ENCODE data around the gene KRTAP5-1.

The KRTAP5-1 gene

DNA sequence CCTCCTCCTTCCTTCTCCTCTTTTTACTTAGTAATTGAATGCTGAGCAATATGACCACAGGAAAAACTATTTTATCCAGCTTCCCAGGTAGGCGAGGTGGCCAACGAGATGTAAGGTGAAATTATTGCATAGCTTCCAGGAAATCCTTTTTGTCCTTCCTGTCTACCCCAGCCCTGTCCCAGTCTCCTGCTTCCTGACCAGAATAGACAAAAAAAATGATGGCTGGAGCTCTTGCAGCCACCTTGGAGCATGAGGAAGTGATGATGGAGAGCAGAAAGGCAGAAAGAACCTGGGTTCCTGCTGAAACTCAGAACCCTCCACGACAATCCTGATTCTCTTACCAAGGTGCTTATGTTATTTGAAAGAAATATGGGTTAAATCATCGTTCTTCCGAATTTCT, 46.9 kb downstream of the KRTAP5-1 start:
- no peak for TF ChIP-seq Cebpa-rat (IDR thresholded peaks at IDR 0.05)
- H3K4me3 ChIP-seq, result no peak overlapping the region
- H3K36me3 ChIP-seq, result peaks cover 31% of the 10 kb centered on the region
- H4K20me1 ChIP-seq, result peaks cover 45% of the 10 kb centered on the region
- no peak overlapping the region for H3K4me2 ChIP-seq
- peaks cover 21% of the 10 kb centered on the region for H3K27me3 ChIP-seq
- H3K9ac ChIP-seq, result no peak overlapping the region
- H3K9me3 ChIP-seq, result 0 out of 2 replicates have a peak, but pooled peaks cover 5% of the 10 kb centered on the region
- H3K27ac ChIP-seq, result no peak overlapping the region
- no peaks in the 10 kb centered on the region for H3K4me1 ChIP-seq

DNA sequence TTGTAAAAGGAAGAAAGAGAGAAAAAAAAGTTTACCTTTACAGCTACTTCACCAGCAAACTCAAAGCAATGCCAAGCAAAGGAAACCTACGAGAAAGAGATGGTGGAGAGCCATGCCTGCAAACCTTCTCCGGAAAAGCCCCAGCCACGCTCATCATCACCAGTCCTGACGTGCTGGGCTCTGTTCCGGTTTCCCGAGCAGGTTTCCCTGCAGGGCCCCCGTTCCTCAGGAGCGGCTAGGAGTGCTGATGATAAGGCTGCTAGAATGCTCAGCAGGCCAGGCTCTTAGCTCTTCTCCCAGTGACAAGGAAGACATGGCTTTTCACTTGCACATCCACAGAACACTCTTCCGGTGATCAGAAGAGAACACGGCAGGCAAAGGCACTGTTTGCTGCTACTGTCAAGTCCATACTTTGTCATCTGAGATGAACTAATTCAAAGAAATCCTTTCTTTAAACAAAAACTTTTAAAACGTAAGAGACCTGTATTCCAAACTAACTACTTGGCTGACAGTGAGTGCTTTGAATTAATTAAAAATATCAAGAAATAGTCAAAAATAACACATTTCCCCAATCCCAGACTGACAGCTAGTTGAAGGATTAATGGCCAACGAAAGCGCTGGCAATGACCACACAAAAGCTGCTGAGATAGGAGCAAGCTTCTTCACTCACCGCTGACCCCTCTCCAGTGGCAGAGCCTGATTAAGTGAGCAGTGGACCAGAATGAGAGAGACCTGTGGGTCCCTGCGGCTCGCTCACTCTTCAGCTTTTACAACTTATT, 48.8 kb downstream of the KRTAP5-1 start:
- no peak for TF ChIP-seq Cebpa-rat (IDR thresholded peaks at IDR 0.05)

DNA sequence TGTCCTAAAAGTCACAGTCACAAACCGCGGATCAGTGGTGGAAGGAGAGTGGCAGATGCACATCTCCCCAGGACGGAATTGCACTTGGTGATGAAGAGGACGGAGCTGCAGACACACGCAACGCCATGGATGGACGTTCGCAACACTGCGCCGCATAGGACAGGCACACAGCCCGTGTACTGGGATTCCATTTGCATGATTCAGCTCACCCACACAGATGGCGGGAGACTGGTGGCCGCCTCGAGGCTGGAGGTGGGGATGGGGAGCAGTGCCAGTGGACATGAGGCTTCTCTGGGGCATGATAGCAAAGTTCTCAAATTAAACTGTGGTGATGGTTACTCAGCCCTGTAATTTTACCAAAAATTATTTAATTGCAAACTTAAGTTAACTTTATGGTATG, 50.4 kb downstream of the KRTAP5-1 start:
- H3K4me2 ChIP-seq, result no peak overlapping the region
- H4K20me1 ChIP-seq, result peaks cover 79% of the 10 kb centered on the region
- 0 out of 2 replicates have a peak, but pooled peaks cover 5% of the 10 kb centered on the region for H3K9me3 ChIP-seq
- no peaks in the 10 kb centered on the region for H3K4me1 ChIP-seq
- no peak overlapping the region for H3K9ac ChIP-seq
- H3K27me3 ChIP-seq, result peaks cover 20% of the 10 kb centered on the region
- no peak for TF ChIP-seq Cebpa-rat (IDR thresholded peaks at IDR 0.05)
- H3K4me3 ChIP-seq, result no peak overlapping the region
- H3K27ac ChIP-seq, result no peak overlapping the region
- H3K36me3 ChIP-seq, result peaks cover 54% of the 10 kb centered on the region

More for the DNA sequence above, 48.8 kb downstream of the KRTAP5-1 start:
- Histone ChIP-seq H3K27ac (no peak overlapping the region), H3K27me3 (peaks cover 21% of the 10 kb centered on the region), H3K36me3 (peaks cover 47% of the 10 kb centered on the region), H3K9me3 (0 out of 2 replicates have a peak, but pooled peaks cover 5% of the 10 kb centered on the region), H3K9ac (no peak overlapping the region), H4K20me1 (peaks cover 64% of the 10 kb centered on the region), H3K4me2 (no peak overlapping the region), H3K4me3 (no peak overlapping the region), H3K4me1 (no peaks in the 10 kb centered on the region)

Data from BLaER1 (cell line).